Esophagus mucosa (tissue), 1 donor: ENCODE measurements around the gene CHST7. TPM values are rescaled to one million over a fixed set of nuclear protein-coding genes. Genes with fewer than 3 reads are reported as not detected.
"Not testable (repeated sequence)": the region's sequence is repeated elsewhere in the genome, so short reads cannot be mapped to it uniquely, and the experiment has no call there.

Experiments used
- ATAC-seq: fragments of 200-7000 bp; cut with Tn5 transposase; one replicate; pipeline ENCODE4 v1.9.1; 2020
- total RNA-seq: library from RNA; stranded (reverse); gene quantifications from one replicate; pipeline ENCODE4 v1.2.4, GENCODE V29; 2023
- donor health status: DM: yes; HTN: yes; CAD: no.

The CHST7 gene
- 0.96 TPM for total RNA-seq

- ATAC-seq = peak; percentile 53
Observed at GRCh38 chrX:46573331-46573891, at the start of gene CHST7. Gene CHST7, plus strand, starts transcription at chrX:46573765. Its CDS starts 167 bp downstream, at chrX:46573932.

- not testable (repeated sequence) for ATAC-seq
Observed at GRCh38 chrX:46528640-46529039, 44.9 kb upstream of the CHST7 start.

- ATAC-seq = not testable (repeated sequence)
Observed at GRCh38 chrX:46529740-46530403, 43.7 kb upstream of the CHST7 start.

GRCh38 chrX:46530404-46530908 lies 43.1 kb upstream of the CHST7 start:
- ATAC-seq = not testable (repeated sequence)

GRCh38 chrX:46531442-46531841 lies 42.1 kb upstream of the CHST7 start:
- ATAC-seq = no peak

GRCh38 chrX:46543441-46543840 lies 30.1 kb upstream of the CHST7 start:
- ATAC-seq = no peak

- ATAC-seq = not testable (repeated sequence)
Observed at GRCh38 chrX:46544527-46544926, 29.0 kb upstream of the CHST7 start.

GRCh38 chrX:46545111-46546005 lies 28.2 kb upstream of the CHST7 start, which contains the start of gene ZNF674:
Gene ZNF674, minus strand, starts transcription at chrX:46545421. Its CDS starts 3,334 bp downstream, at chrX:46542087.
- ATAC-seq = peak; percentile 89

GRCh38 chrX:46547857-46548256 lies 25.7 kb upstream of the CHST7 start:
- no peak for ATAC-seq

GRCh38 chrX:46549914-46550313 lies 23.7 kb upstream of the CHST7 start:
- ATAC-seq = no peak

GRCh38 chrX:46551494-46552128 lies 22.0 kb upstream of the CHST7 start:
- no peak for ATAC-seq

- no peak for ATAC-seq
Observed at GRCh38 chrX:46553935-46554334, 19.6 kb upstream of the CHST7 start.

- ATAC-seq = no peak
Observed at GRCh38 chrX:46554942-46555341, 18.6 kb upstream of the CHST7 start.

GRCh38 chrX:46559062-46559461 lies 14.5 kb upstream of the CHST7 start:
- ATAC-seq = no peak

- no peak for ATAC-seq
Observed at GRCh38 chrX:46561824-46562657, 11.5 kb upstream of the CHST7 start.

- no peak for ATAC-seq
Observed at GRCh38 chrX:46567388-46567787, 6.2 kb upstream of the CHST7 start.

GRCh38 chrX:46569621-46570020 lies 3.9 kb upstream of the CHST7 start:
- no peak for ATAC-seq

- ATAC-seq = no peak
Observed at GRCh38 chrX:46571423-46572339, 1.9 kb upstream of the CHST7 start.

GRCh38 chrX:46572340-46572936 lies 1.1 kb upstream of the CHST7 start:
- ATAC-seq = no peak
